Activated CD4-positive, CD25-positive, alpha-beta regulatory T cell treated with anti-CD3 and anti-CD28 coated beads, Interleukin-2, amount 50 U/mL, for 24 hours (primary cell): ENCODE measurements around the gene FOXO4.

Experiments used
- ATAC-seq, 2 donors: fragments of 150-1000 bp; cut with Tn5 transposase; one replicate each; pipeline ENCODE4 v1.10.0; 2021; ENCODE audit warnings: mild to moderate bottlenecking in 1 of 2, moderate library complexity in 1 of 2

The FOXO4 gene

DNA sequence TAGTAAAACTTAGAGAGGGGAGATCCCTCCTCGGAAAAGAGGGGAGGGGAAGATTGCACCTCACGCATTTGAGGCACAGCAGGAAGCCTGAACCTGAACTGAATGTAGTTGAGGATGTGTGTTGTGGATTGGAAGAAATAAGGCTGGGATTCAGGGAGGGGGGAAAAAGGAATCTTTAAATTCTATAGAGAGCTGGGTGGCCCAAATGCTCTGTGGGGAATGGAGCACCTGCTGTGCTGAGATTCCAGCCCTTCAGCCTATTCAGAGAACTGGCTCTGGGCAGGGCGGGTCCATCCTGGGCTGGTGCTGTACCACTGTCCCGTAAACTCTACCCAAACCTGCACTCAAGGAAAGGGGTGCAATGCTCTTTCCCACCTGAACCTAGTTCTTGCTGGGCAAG is 4.1 kb downstream of the FOXO4 start:
- no peak for ATAC-seq

GRCh38 chrX:71100581-71101505 is 5.2 kb downstream of the FOXO4 start:
- no peak for ATAC-seq

- no peak for ATAC-seq
Observed at GRCh38 chrX:71102292-71102691, 6.6 kb downstream of the FOXO4 start.

GRCh38 chrX:71103110-71103983 is 7.7 kb downstream of the FOXO4 start:
- ATAC-seq = peak; percentile 29 to 33

DNA sequence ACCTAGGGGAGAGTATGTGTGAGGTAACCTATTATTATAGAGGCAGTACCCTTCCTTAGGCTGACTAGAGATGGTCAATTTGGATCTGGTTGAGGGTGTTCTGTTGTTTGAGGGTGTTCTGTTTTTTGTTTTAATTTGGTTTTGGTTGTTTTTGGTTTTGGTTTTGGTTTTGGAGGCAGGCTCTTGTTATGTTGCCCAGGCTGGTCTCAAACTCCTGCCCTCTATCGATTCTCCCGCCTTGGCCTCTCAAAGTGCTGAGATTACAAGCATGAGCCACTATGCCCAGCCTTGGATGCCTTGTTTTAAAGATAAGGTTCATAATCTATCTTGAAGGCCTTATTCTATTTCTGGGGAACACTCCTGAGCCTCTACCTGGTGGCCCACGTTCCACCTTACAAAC is 10.0 kb downstream of the FOXO4 start:
- no peak for ATAC-seq

DNA sequence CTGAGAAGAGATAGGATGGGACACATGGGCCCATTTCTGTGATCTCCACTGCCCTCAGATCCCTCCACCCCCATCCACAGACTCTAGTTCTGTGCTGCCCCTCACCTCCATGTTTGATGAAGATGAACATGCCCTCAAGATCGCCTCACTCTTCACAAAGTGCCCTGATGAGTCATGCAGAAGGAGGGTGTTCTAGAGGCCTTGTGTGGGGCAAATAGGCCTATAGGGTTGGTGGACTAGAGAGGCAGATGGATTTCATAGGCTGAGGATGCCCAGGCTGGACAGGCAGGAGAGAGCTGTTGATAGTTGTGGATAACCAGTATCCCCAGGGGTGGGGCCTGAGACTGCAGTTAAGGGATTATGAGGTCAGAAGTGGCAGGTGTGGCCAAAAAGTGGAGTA is 10.8 kb downstream of the FOXO4 start, which contains the start of gene CXorf65:
TSS of gene CXorf65 (minus strand) at position 314 of the 400 bp plus-strand sequence. CDS start at position 130, 184 bp downstream.
- ATAC-seq = peak in 1 of 2 donors; percentile 46

GRCh38 chrX:71107245-71107644 is 11.6 kb downstream of the FOXO4 start:
- ATAC-seq = no peak

- no peak for ATAC-seq
Observed at GRCh38 chrX:71107762-71108360, 12.2 kb downstream of the FOXO4 start.

- no peak for ATAC-seq
Observed at GRCh38 chrX:71109051-71109450, 13.4 kb downstream of the FOXO4 start.

- ATAC-seq = peak; percentile 95 to 97
Observed at GRCh38 chrX:71111141-71111843, 15.6 kb downstream of the FOXO4 start, which contains the start of gene IL2RG. TSS of gene IL2RG (minus strand) at chrX:71111577. CDS start at chrX:71111539, 38 bp downstream.

GRCh38 chrX:71111921-71112431 is 16.3 kb downstream of the FOXO4 start:
- peak; percentile 19 to 36 for ATAC-seq

GRCh38 chrX:71117358-71117757 is 21.7 kb downstream of the FOXO4 start:
- no peak for ATAC-seq

- ATAC-seq = peak; percentile 90 to 92
Observed at GRCh38 chrX:71118032-71118984, 22.7 kb downstream of the FOXO4 start, which contains the start of gene MED12. TSS of gene MED12 (plus strand) at chrX:71118596. CDS start at chrX:71118755, 159 bp downstream.

- ATAC-seq = peak in 1 of 2 donors; percentile 10
Observed at GRCh38 chrX:71118985-71119535, 23.4 kb downstream of the FOXO4 start.

GRCh38 chrX:71128166-71128833 is 32.6 kb downstream of the FOXO4 start:
- ATAC-seq = no peak

- peak; percentile 81 to 82 for ATAC-seq
Observed at GRCh38 chrX:71128915-71129765, 33.5 kb downstream of the FOXO4 start.

- ATAC-seq = no peak
Observed at GRCh38 chrX:71131510-71131909, 35.9 kb downstream of the FOXO4 start.

- ATAC-seq = no peak
Observed at GRCh38 chrX:71140440-71140839, 44.8 kb downstream of the FOXO4 start.

DNA sequence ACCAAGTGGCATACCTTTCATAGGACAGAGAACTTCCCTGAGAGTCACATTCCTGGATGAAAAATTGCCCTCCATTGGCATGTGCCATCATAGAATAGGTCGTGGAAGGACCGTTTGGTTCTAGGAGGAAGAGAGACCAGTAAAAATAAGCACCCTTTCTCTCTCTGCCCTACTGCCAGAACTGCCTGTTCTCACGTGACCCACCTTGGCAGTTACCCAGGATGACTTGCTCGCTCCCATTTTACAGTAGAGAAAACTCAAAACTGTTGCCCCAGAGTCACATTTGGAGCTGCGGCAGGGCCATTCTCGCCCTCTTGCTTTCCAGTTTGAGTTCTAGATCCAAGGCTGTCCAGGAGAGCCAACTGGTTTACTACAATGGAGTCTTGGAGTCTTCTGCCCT is 47.9 kb downstream of the FOXO4 start:
- ATAC-seq = no peak
